K562 (cell line): ENCODE results near the gene ADORA2B. TPM values are rescaled to one million over a fixed set of nuclear protein-coding genes. Genes with fewer than 3 reads are reported as not detected.

Experiments
- ARID1B ChIP-seq: fragments of 450-650 bp; IDR thresholded peaks from 2 replicates; pipeline ENCODE4 v1.6.1; 2016; ENCODE audit warnings: antibody characterized with exemption, mild to moderate bottlenecking, inconsistent platforms
- GABPA ChIP-seq: fragments of 200-800 bp; sonication (Bioruptor generic); conservative IDR thresholded peaks from 2 replicates; pipeline ENCODE4 v1.6.1; 2016; ENCODE audit warnings: low read depth, missing genetic modification characterization, missing compliant biosample characterization
- GTF2F1 ChIP-seq: IDR thresholded peaks from 2 replicates; pipeline ENCODE4 v1.6.1; 2011; ENCODE audit warnings: low read depth, low read length, improper control_type of control experiment
- JUNB ChIP-seq: fragments of 450-650 bp; formaldehyde crosslinking; conservative IDR thresholded peaks from 2 replicates; pipeline ENCODE4 v1.4.0; 2020; ENCODE audit warnings: mild to moderate bottlenecking
- KDM4B ChIP-seq, 2 experiments: fragments of 450-650 bp in 1 of 2; sonication (generic) in 1 of 2; IDR thresholded peaks; 2 replicates each; pipeline ENCODE4 v1.6.1; 2016 to 2017; ENCODE audit warnings: borderline replicate concordance in 2 of 2, antibody characterized with exemption in 1 of 2, low read depth in 1 of 2, mild to moderate bottlenecking in 1 of 2
- LARP7 ChIP-seq: fragments of 450-650 bp; IDR thresholded peaks from 2 replicates; pipeline ENCODE4 v1.6.1; 2016
- MAFG ChIP-seq: fragments of 450-650 bp; conservative IDR thresholded peaks from 2 replicates; pipeline ENCODE4 v1.6.1; 2016; ENCODE audit warnings: missing genetic modification characterization, missing compliant biosample characterization
- MAZ ChIP-seq, 2 experiments: fragments of 450-650 bp in 1 of 2; sonication (generic) in 1 of 2; formaldehyde crosslinking; IDR thresholded peaks in 1 of 2; conservative IDR thresholded peaks in 1 of 2; 2 replicates each; pipeline versions ENCODE4 v1.4.0 to v1.5.0; 2020; ENCODE audit warnings: mild to moderate bottlenecking in 1 of 2, missing genetic modification reagents in 1 of 2
- RFX7 ChIP-seq: fragments of 250-450 bp; sonication (Bioruptor Pico); IDR thresholded peaks from 2 replicates; pipeline ENCODE4 v1.5.1; 2021; ENCODE audit warnings: mild to moderate bottlenecking
- SRSF7 ChIP-seq: fragments of 200-400 bp; formaldehyde crosslinking; optimal IDR thresholded peaks from 2 replicates; pipeline ENCODE3; 2017; ENCODE audit warnings: mild to moderate bottlenecking, low read depth, low read length
- STAG1 ChIP-seq: sonication (generic); formaldehyde crosslinking; IDR thresholded peaks from 2 replicates; pipeline ENCODE4 v1.5.0; 2020; ENCODE audit warnings: missing genetic modification reagents, borderline replicate concordance
- TEAD1 ChIP-seq, 2 experiments: fragments of 450-650 bp in 1 of 2; sonication (generic) in 1 of 2; formaldehyde crosslinking; IDR thresholded peaks; 2 replicates each; pipeline versions ENCODE4 v1.4.0 to v1.8.0; 2020 to 2022; ENCODE audit warnings: mild to moderate bottlenecking in 2 of 2, missing genetic modification reagents in 1 of 2
- TRIM28 ChIP-seq: fragments of 450-650 bp; IDR thresholded peaks from 2 replicates; pipeline ENCODE4 v1.6.1; 2017
- XRCC4 ChIP-seq: IDR thresholded peaks from one replicate; pipeline ENCODE4 v1.6.1; 2011; ENCODE audit not compliant: insufficient read depth, insufficient read length; ENCODE audit errors: extremely low read depth
- ZNF146 ChIP-seq: IDR thresholded peaks from one replicate; pipeline ENCODE4 v1.6.1; 2018; ENCODE audit warnings: missing compliant biosample characterization; ENCODE audit not compliant: unreplicated experiment
- ZNF197 ChIP-seq: fragments of 200-800 bp; sonication (Bioruptor generic); IDR thresholded peaks from 2 replicates; pipeline ENCODE4 v1.6.1; 2016; ENCODE audit warnings: low read depth, missing genetic modification characterization, missing compliant biosample characterization
- ZNF253 ChIP-seq: fragments of 250-450 bp; sonication (Bioruptor Pico); conservative IDR thresholded peaks from 2 replicates; pipeline ENCODE4 v1.6.1; 2021; ENCODE audit warnings: mild to moderate bottlenecking
- ZNF586 ChIP-seq: fragments of 450-650 bp; formaldehyde crosslinking; conservative IDR thresholded peaks from 2 replicates; pipeline ENCODE4 v1.4.0; 2020; ENCODE audit warnings: mild to moderate bottlenecking, moderate library complexity
- ZNF785 ChIP-seq: fragments of 250-450 bp; sonication (Bioruptor Pico); IDR thresholded peaks from 2 replicates; pipeline ENCODE4 v1.4.0; 2020; ENCODE audit warnings: mild to moderate bottlenecking
- polyA plus RNA-seq, 8 experiments: library from polyadenylated mRNA; depleted of rRNA in 4 of 8; stranded (reverse) in 5 of 8; unstranded in 3 of 8; fragments of >200 nt; fragmentation: Nextera tagmentation in 2 of 8; fragmentation: Illumina TruSeq in 1 of 8; extraction: Ambion mirVana in 2 of 8; extraction: Trizol in 1 of 8; gene quantifications; 2 replicates each; pipeline versions ENCODE4 v1.2.1 to v1.2.3, GENCODE V29; 2011 to 2014; ENCODE audit warnings: inconsistent platforms in 1 of 8, missing spikeins in 1 of 8
- total RNA-seq, 7 experiments: library from RNA; depleted of rRNA in 6 of 7; stranded (reverse); fragments of >200 nt in 6 of 7; fragmentation: Illumina TruSeq in 2 of 7; extraction: Trizol in 2 of 7; gene quantifications; 2 replicates each; pipeline versions ENCODE4 v1.2.1 to v1.2.3, GENCODE V29; 2011 to 2021; ENCODE audit warnings: low replicate concordance in 1 of 7
- TF ChIP-seq, protein P1 (sequence below): fragments of 250-450 bp; sonication (Bioruptor Pico); IDR thresholded peaks from 2 replicates; pipeline ENCODE4 v1.4.0; 2020
- TF ChIP-seq, protein P2 (sequence below): IDR thresholded peaks from 2 replicates; pipeline ENCODE4 v1.6.1; 2014; ENCODE audit warnings: antibody characterized with exemption

The ADORA2B gene
- total and polyA plus RNA-seq, 9 of the 15 experiments (the other 6 are each of a cell fraction or from before 2014, with no cell fraction given) = 6.4 to 16.6 (median 10.5) TPM

GRCh38 chr17:15944759-15945526, at the start of gene ADORA2B (continued):
- no peak for TF ChIP-seq SRSF7
- no peak for TF ChIP-seq ARID1B
- no peak for TF ChIP-seq XRCC4
- no peak for TF ChIP-seq MAFG (tag)
- no peak for TF ChIP-seq ZNF586 (CRISPR knock-in tag)
- TF ChIP-seq ZNF146 (CRISPR knock-in tag) = no peak
- no peak for TF ChIP-seq TRIM28
- TF ChIP-seq JUNB = no peak
- no peak for TF ChIP-seq ZNF785 (CRISPR knock-in tag)
- TF ChIP-seq GABPA = peak; percentile 25; the same call in 1 of the 2 replicates
- peak in 1 of 2 experiments; percentile 80; a peak in 2 of 4 replicates for TF ChIP-seq TEAD1 (CRISPR knock-in tag; IDR thresholded peaks at IDR 0.05)
- TF ChIP-seq STAG1 (CRISPR knock-in tag) = peak; percentile 50; the same call in 1 of the 2 replicates
- TF ChIP-seq RFX7 (CRISPR knock-in tag) = no peak
- 0 out of 2 replicates have a peak, but pooled peaks have one; percentile 21 for TF ChIP-seq ZNF197 (CRISPR knock-in tag)
- TF ChIP-seq ZNF253 = no peak
- TF ChIP-seq, protein P1, sequence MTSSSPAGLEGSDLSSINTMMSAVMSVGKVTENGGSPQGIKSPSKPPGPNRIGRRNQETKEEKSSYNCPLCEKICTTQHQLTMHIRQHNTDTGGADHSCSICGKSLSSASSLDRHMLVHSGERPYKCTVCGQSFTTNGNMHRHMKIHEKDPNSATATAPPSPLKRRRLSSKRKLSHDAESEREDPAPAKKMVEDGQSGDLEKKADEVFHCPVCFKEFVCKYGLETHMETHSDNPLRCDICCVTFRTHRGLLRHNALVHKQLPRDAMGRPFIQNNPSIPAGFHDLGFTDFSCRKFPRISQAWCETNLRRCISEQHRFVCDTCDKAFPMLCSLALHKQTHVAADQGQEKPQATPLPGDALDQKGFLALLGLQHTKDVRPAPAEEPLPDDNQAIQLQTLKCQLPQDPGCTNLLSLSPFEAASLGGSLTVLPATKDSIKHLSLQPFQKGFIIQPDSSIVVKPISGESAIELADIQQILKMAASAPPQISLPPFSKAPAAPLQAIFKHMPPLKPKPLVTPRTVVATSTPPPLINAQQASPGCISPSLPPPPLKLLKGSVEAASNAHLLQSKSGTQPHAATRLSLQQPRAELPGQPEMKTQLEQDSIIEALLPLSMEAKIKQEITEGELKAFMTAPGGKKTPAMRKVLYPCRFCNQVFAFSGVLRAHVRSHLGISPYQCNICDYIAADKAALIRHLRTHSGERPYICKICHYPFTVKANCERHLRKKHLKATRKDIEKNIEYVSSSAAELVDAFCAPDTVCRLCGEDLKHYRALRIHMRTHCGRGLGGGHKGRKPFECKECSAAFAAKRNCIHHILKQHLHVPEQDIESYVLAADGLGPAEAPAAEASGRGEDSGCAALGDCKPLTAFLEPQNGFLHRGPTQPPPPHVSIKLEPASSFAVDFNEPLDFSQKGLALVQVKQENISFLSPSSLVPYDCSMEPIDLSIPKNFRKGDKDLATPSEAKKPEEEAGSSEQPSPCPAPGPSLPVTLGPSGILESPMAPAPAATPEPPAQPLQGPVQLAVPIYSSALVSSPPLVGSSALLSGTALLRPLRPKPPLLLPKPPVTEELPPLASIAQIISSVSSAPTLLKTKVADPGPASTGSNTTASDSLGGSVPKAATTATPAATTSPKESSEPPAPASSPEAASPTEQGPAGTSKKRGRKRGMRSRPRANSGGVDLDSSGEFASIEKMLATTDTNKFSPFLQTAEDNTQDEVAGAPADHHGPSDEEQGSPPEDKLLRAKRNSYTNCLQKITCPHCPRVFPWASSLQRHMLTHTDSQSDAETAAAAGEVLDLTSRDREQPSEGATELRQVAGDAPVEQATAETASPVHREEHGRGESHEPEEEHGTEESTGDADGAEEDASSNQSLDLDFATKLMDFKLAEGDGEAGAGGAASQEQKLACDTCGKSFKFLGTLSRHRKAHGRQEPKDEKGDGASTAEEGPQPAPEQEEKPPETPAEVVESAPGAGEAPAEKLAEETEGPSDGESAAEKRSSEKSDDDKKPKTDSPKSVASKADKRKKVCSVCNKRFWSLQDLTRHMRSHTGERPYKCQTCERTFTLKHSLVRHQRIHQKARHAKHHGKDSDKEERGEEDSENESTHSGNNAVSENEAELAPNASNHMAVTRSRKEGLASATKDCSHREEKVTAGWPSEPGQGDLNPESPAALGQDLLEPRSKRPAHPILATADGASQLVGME (CRISPR knock-in tag) = no peak
- no peak for TF ChIP-seq GTF2F1
- TF ChIP-seq LARP7 = no peak
- TF ChIP-seq, protein P2, sequence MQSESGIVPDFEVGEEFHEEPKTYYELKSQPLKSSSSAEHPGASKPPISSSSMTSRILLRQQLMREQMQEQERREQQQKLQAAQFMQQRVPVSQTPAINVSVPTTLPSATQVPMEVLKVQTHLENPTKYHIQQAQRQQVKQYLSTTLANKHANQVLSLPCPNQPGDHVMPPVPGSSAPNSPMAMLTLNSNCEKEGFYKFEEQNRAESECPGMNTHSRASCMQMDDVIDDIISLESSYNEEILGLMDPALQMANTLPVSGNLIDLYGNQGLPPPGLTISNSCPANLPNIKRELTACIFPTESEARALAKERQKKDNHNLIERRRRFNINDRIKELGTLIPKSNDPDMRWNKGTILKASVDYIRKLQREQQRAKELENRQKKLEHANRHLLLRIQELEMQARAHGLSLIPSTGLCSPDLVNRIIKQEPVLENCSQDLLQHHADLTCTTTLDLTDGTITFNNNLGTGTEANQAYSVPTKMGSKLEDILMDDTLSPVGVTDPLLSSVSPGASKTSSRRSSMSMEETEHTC = no peak
- TF ChIP-seq KDM4B (IDR thresholded peaks at IDR 0.05; ENCODE audit: borderline replicate concordance in 2 of 2, low read depth in 1 of 2) = no peak
- peak; percentile 52 to 53; a peak in 3 of 4 replicates for TF ChIP-seq MAZ (CRISPR knock-in tag; conservative IDR thresholded peaks at IDR 0.05 in 1 of 2, IDR thresholded peaks at IDR 0.05 in 1 of 2)
